DOHH2 (cell line): ENCODE data around the gene TM4SF1.

Source experiments
- H3F3A ChIP-seq: fragments of 200-600 bp; sonication (generic), shearing (Covaris generic); 2 replicates; pipeline ENCODE4 v1.6.0; 2016; ENCODE audit warnings: antibody characterized with exemption, mild to moderate bottlenecking; ENCODE audit not compliant: control insufficient read depth, insufficient read depth
- H3K27ac ChIP-seq: fragments of 200-600 bp; sonication (generic); 2 replicates; pipeline ENCODE4 v1.5.1; 2014; ENCODE audit warnings: low read depth, mild to moderate bottlenecking, low read length, moderate library complexity
- H3K27me3 ChIP-seq: fragments of 200-600 bp; sonication (generic); 2 replicates; pipeline ENCODE4 v1.6.1; 2014; ENCODE audit warnings: mild to moderate bottlenecking, low read length, mixed read lengths; ENCODE audit not compliant: control insufficient read depth
- H3K36me3 ChIP-seq: fragments of 200-600 bp; sonication (generic); 2 replicates; pipeline ENCODE4 v1.6.1; 2014; ENCODE audit warnings: mild to moderate bottlenecking, low read length, moderate library complexity, mixed read lengths; ENCODE audit not compliant: control insufficient read depth
- H3K4me1 ChIP-seq: fragments of 200-600 bp; sonication (generic); 2 replicates; pipeline ENCODE4 v1.6.1; 2014; ENCODE audit warnings: mild to moderate bottlenecking, low read length, mixed read lengths; ENCODE audit not compliant: control insufficient read depth
- H3K4me2 ChIP-seq: fragments of 200-600 bp; sonication (generic); 2 replicates; pipeline ENCODE4 v1.6.0; 2014; ENCODE audit warnings: mild to moderate bottlenecking, low read length, moderate library complexity
- H3K4me3 ChIP-seq: fragments of 200-600 bp; sonication (generic); 2 replicates; pipeline ENCODE4 v1.5.1; 2014; ENCODE audit warnings: mild to moderate bottlenecking, low read length, mixed read lengths
- H3K79me2 ChIP-seq: fragments of 200-600 bp; sonication (generic); 2 replicates; pipeline ENCODE4 v1.6.1; 2014; ENCODE audit warnings: mild to moderate bottlenecking, low read length, mixed read lengths; ENCODE audit not compliant: control insufficient read depth
- H3K9me2 ChIP-seq: fragments of 200-600 bp; sonication (generic); replicated peaks from 2 replicates; pipeline ENCODE4 v1.6.1; 2014; ENCODE audit warnings: mild to moderate bottlenecking, low read length, mixed read lengths; ENCODE audit not compliant: control insufficient read depth
- H3K9me3 ChIP-seq: fragments of 200-600 bp; sonication (generic); 2 replicates; pipeline ENCODE4 v1.6.1; 2014; ENCODE audit warnings: antibody characterized with exemption, low read length, mixed read lengths; ENCODE audit not compliant: control insufficient read depth, insufficient read depth
- H4K20me1 ChIP-seq: fragments of 200-600 bp; sonication (generic); 2 replicates; pipeline ENCODE4 v1.6.0; 2014; ENCODE audit warnings: low read depth, mild to moderate bottlenecking, antibody characterized with exemption, low read length, moderate library complexity; ENCODE audit not compliant: control insufficient read depth, insufficient read depth
- CTCF ChIP-seq: fragments of 200-600 bp; sonication (generic); IDR thresholded peaks from one replicate; pipeline ENCODE4 v1.5.1; 2014; ENCODE audit warnings: antibody characterized with exemption, mild to moderate bottlenecking, low read depth, low read length; ENCODE audit not compliant: poor library complexity, severe bottlenecking
- EZH2phosphoT487 ChIP-seq: fragments of 200-600 bp; sonication (generic); IDR thresholded peaks from 2 replicates; pipeline ENCODE4 v1.6.1; 2017; ENCODE audit warnings: borderline replicate concordance, mild to moderate bottlenecking, antibody characterized with exemption, low read length, moderate library complexity, mixed read lengths

The TM4SF1 gene

GRCh38 chr3:149409351-149409750 is 31.9 kb upstream of the TM4SF1 start:
- Histone ChIP-seq H3K9me2 (no peaks in the 10 kb centered on the region), H3K79me2 (no peaks in the 10 kb centered on the region), H3K27ac (no peak overlapping the region), H3K36me3 (no peaks in the 10 kb centered on the region), H3K4me1 (no peaks in the 10 kb centered on the region), H4K20me1 (no peaks in the 10 kb centered on the region), H3K9me3 (no peaks in the 10 kb centered on the region), H3F3A (no peaks in the 10 kb centered on the region), H3K4me3 (no peak overlapping the region), H3K27me3 (no peaks in the 10 kb centered on the region; the same call in 1 of the 2 replicates), H3K4me2 (no peak overlapping the region)
- TF ChIP-seq CTCF, result no peak
- no peak for TF ChIP-seq EZH2phosphoT487

- Histone ChIP-seq H3K4me3 (no peak overlapping the region), H3K36me3 (no peaks in the 10 kb centered on the region), H3K9me2 (no peaks in the 10 kb centered on the region), H3K27me3 (no peaks in the 10 kb centered on the region; the same call in 1 of the 2 replicates), H3K9me3 (no peaks in the 10 kb centered on the region), H3K4me1 (no peaks in the 10 kb centered on the region), H3K79me2 (no peaks in the 10 kb centered on the region), H3K27ac (no peak overlapping the region), H3K4me2 (no peak overlapping the region), H4K20me1 (no peaks in the 10 kb centered on the region), H3F3A (no peaks in the 10 kb centered on the region)
- TF ChIP-seq EZH2phosphoT487, result no peak
- TF ChIP-seq CTCF, result no peak
Measured at GRCh38 chr3:149407898-149408297, 30.4 kb upstream of the TM4SF1 start.

- no peaks in the 10 kb centered on the region for H3F3A ChIP-seq
- H3K79me2 ChIP-seq, result no peaks in the 10 kb centered on the region
- H4K20me1 ChIP-seq, result no peaks in the 10 kb centered on the region
- no peak overlapping the region for H3K4me3 ChIP-seq
- H3K27ac ChIP-seq, result no peak overlapping the region
- H3K4me2 ChIP-seq, result no peak overlapping the region
- H3K9me3 ChIP-seq, result no peaks in the 10 kb centered on the region
- no peaks in the 10 kb centered on the region for H3K4me1 ChIP-seq
- no peaks in the 10 kb centered on the region for H3K9me2 ChIP-seq
- TF ChIP-seq EZH2phosphoT487, result no peak
- no peak for TF ChIP-seq CTCF
- no peaks in the 10 kb centered on the region for H3K36me3 ChIP-seq
- H3K27me3 ChIP-seq, result no peaks in the 10 kb centered on the region; the same call in 1 of the 2 replicates
Measured at GRCh38 chr3:149406244-149406752, 28.8 kb upstream of the TM4SF1 start.
